HG03045 (cell line): Measurements from ENCODE around the gene RIMBP2.
"Not testable (repeated sequence)": the region's sequence is repeated elsewhere in the genome, so short reads cannot be mapped to it uniquely, and the experiment has no call there.

Experiments
- ATAC-seq: cut with Tn5 transposase; IDR thresholded peaks from one replicate; pipeline ENCODE4 v1.9.1; 2021; ENCODE audit warnings: mild to moderate bottlenecking, moderate library complexity; ENCODE audit not compliant: unreplicated experiment

Gene RIMBP2

GRCh38 chr12:130661486-130662255, 54.4 kb downstream of the RIMBP2 start:
- no peak for ATAC-seq

DNA sequence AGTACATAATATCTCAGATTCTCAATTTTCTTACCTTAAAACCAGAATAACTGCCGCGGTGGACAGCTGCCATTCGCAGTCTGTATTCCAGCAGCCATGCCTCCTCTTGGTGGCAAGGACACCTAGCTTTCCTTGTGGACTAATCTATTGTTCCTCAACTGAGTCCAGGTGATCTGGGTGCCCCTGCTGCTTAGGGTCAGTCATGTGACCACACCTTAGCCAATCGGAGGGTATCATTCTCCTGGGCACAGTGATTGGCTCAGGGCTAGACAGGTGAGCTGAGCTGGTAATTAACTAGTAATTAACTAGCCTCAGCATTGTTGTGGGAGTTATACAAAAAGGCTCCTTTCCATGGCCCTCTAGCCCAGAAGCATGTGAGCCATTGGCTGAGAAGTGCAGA, 55.0 kb downstream of the RIMBP2 start:
- ATAC-seq, result no peak

DNA sequence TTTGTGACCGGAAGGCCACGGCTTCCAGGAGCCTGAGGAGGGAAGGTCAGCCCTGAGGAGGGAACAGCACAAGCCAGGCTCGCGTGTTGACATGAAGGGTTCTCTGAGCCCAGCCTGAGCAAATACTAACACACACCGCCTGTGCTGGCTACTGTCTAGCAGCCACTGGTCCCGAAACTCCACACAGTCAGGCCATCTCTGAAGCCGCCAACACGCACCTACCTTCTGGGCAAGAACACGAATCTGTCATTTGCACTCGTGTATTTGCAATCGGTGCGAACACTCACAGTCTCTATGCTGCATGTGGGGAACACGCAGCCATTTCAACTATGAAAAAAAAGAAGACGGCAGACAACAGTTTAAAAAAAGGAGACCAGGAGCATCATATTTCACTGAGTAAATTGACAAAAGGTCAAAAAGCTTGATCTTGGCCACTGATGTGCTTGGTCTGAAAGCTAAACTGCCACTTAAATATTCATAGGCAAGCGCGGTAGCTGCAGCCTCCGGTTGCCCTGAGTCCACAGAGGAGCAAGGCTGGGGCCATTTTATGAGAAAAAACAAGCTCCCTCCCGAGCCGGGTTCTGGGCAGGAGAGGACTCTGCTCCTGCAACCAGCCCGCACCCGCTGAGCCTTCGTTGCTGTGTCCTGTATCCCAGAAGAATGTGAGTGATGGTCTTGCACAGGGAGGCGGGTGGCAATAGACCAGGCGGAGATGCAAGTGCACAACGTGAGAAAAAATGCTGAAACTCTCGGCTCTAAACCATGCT, 57.8 kb downstream of the RIMBP2 start:
- no peak for ATAC-seq

DNA sequence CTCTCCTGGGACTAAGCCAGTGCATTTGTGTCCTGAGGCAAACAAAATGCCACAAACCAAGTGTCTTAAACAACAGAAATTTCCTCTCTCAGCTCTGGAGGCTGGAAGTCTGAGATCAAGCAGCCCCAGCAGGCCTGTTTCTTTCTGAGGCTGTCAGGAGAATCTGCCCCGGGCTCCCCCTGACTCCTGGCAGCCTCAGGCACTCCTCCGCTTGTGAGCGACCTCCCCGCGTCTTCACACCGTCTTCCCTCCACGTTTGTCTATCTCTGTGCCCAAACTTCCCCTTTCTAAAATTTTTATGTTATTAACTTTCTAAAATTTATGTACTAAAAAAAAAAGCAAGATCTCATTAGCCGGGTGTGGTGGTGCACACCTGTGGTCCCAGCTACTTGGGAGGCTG, 59.7 kb downstream of the RIMBP2 start:
- ATAC-seq, result no peak

- no peak for ATAC-seq
These were observed 60.2 kb downstream of the RIMBP2 start for GRCh38 chr12:130655881-130656280.

DNA sequence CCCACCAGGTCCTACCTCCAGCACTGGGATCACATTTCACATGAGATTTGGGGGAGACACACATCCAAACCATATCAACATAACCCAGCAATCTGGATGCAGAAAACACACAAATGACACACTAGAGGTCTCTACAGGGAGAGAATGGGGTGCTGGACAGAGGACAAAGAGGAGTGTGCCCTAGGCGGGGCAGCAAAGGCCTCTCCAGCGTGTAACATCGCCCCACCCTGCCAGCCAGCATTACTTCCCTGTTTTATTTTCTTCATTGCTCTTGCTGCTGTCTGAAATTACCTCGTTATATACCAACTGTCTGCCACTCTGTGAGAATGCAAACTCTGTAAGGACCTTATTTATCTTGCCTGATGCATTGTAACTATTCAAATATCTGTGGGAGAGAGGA, 61.1 kb downstream of the RIMBP2 start:
- no peak for ATAC-seq

GRCh38 chr12:130651188-130651959, 64.7 kb downstream of the RIMBP2 start:
- ATAC-seq, result no peak

DNA sequence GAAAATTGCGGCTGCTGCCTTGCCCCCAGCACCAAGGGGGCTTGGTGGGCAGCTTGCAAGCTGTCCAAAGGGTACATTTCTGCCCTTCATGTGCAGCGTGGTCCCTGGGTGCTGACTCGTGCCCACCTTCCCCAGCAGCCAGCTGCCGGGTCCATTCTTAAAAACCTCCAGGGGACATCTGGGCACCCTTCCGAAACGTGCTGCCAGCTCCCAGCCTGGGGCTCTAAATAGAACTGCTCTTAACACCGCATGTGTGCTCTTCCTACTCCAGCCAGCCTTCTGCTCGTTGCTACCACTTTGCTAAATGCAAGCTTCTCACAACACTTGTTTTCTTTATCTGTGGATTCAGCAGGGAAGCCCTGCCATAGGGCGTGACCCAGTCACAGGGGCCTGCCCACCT, 66.0 kb downstream of the RIMBP2 start:
- no peak for ATAC-seq

- no peak for ATAC-seq
These were observed 66.7 kb downstream of the RIMBP2 start for GRCh38 chr12:130649101-130650045.

GRCh38 chr12:130647814-130648213, 68.3 kb downstream of the RIMBP2 start:
- ATAC-seq, result no peak

DNA sequence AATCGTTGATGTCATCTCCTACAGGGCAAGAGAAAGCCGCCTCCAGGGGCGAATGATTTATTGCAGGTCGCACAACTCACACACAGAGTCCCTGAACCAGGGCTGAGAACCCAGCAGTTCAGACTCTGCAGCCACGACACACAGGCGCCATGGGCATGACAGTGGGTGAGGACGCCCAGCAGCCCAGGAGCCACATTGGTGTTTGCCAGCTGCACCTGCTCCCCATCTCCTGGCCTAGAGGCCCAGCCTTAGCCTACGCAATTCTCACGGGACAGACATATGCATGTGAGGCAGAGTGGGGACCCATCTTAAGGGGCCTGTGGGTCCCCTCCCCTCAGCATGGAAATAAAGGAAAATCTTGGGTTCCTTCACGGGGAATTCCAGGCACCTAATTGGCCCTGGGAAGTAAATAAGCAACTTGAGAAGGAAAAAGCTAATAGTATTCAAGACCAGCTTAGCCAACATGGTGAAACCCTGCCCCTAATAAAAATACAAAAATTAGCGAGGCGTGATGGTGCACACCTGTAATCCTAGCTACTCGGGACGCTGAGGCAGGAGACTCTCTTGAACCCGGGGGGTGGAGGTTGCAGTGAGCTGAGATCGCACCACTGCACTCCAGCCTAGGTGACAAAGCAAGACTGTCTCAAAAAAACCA, 69.3 kb downstream of the RIMBP2 start:
- ATAC-seq, result no peak

GRCh38 chr12:130646191-130646590, 69.9 kb downstream of the RIMBP2 start:
- not testable (repeated sequence) for ATAC-seq

DNA sequence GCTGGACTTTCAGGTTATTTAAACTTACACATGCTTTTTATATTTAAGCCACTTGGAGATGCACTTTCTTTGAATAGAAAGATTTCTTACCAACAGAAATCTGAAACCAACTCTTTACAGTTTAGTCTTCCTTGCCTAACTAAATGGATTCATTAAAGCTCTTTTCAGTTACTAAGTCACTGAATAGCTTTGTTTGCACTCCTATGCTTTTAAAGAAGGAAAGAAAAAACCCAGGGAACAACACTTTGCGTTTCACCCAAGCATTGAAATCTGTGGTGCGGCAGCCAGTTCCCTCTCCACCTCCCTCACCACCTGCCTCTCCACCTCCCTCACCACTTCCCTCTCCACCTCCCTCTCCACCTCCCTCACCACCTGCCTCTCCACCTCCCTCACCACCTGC, 70.3 kb downstream of the RIMBP2 start:
- no peak for ATAC-seq

DNA sequence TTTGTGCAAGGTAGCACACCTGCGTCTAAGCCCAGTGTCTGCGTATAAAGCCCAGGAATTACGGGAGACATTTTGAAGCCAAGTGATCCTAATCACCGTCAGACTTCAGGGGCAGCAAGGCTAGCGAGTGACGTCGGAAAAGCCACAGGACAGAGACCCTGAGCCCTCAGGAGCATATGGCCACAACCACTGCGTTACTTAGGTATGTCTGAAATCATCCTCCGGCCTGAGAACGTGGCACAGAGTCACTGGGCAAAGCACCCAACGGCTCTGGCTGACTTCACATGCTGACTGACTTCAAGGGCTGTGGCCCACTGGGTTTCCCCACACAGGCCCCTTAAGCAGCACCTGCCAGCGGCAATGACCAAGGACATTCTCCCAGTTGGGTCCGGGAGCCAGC, 71.5 kb downstream of the RIMBP2 start:
- ATAC-seq, result no peak

DNA sequence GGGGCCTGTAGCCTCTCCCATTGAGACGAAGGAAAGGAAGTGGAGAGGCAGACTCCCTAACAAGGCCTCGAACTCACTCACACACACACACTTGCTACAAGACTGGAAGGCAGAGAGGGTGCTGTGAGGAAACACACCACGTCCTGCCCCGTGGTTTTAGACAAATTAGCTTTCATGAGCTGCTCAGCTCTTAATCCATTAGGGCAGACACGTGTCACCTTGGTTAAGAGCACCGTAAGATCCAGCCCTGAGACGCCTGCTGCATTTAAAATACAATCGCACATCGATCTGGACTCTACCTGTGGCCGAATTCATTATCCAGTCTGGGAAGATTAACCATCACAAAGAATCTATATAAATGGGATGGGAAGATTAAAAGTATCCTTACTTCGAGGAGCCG, 72.0 kb downstream of the RIMBP2 start:
- no peak for ATAC-seq

DNA sequence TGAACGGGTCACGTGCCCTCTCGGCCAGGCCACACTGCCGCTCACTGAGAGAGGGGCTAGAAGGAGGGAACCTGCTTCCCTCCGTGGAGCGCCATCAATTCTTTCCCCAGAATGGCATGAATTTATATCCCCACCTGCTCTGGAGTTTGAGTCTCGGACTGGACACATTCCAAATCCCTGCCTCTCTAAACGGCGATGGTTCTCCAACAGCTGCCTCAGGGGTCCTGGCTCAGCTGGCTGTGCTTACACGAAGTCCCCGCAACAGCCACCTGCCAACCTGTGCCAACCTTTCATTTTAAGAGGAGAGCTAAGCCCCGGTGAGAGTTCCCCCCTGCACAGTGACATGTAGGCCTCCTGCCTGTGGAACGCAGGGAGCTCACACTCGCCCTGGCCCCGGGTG, 73.2 kb downstream of the RIMBP2 start:
- ATAC-seq, result no peak

- ATAC-seq, result no peak
These were observed 74.4 kb downstream of the RIMBP2 start for GRCh38 chr12:130641533-130642184.

- ATAC-seq, result no peak
These were observed 75.2 kb downstream of the RIMBP2 start for GRCh38 chr12:130640901-130641300.

GRCh38 chr12:130640496-130640895, 75.6 kb downstream of the RIMBP2 start:
- ATAC-seq, result no peak
